Tibial nerve (tissue), 4 donors: ENCODE results near the gene CMKLR1. TPM values are rescaled to one million over a fixed set of nuclear protein-coding genes. Genes with fewer than 3 reads are reported as not detected.

Experiments
- DNase-seq, 2 donors: peaks; one replicate each; pipeline ENCODE4 v3.0.0-alpha.2; 2019; ENCODE audit warnings: low spot score in 2 of 2
- H3K27ac ChIP-seq, 4 donors: fragments of 200-600 bp; sonication (generic) in 3 of 4; one replicate each; pipeline ENCODE4 v1.5.1; 2017 to 2019; ENCODE audit warnings: mild to moderate bottlenecking in 1 of 4
- H3K27me3 ChIP-seq, 2 donors: fragments of 200-600 bp; sonication (generic) in 1 of 2; one replicate each; pipeline versions ENCODE4 v1.5.1 to v1.6.0; 2017 to 2019
- H3K36me3 ChIP-seq, 3 donors: fragments of 200-600 bp; sonication (generic); one replicate each; pipeline ENCODE4 v1.5.1; 2018 to 2019
- H3K4me1 ChIP-seq, 4 donors: fragments of 200-600 bp; sonication (generic) in 3 of 4; one replicate each; pipeline ENCODE4 v1.5.1; 2017 to 2019
- H3K4me3 ChIP-seq, 4 donors: fragments of 200-600 bp; sonication (generic) in 3 of 4; one replicate each; pipeline ENCODE4 v1.5.1; 2017 to 2019; ENCODE audit warnings: mild to moderate bottlenecking in 1 of 4, moderate library complexity in 1 of 4
- H3K9me3 ChIP-seq, 4 donors: fragments of 200-600 bp; sonication (generic) in 3 of 4; one replicate each; pipeline ENCODE4 v1.5.1; 2017 to 2019
- EP300 ChIP-seq, 2 donors: sonication (generic); formaldehyde crosslinking; IDR thresholded peaks; one replicate each; pipeline ENCODE4 v1.6.1; 2017; ENCODE audit warnings: antibody characterized with exemption in 2 of 2, mild to moderate bottlenecking in 1 of 2
- POLR2A ChIP-seq, 2 donors: fragments of 450-650 bp; IDR thresholded peaks; one replicate each; pipeline ENCODE4 v1.6.1; 2017; ENCODE audit warnings: antibody characterized with exemption in 2 of 2, mild to moderate bottlenecking in 2 of 2, moderate library complexity in 2 of 2
- whole genome bisulfite sequencing, 2 donors: methylation state at CpG; one replicate each; pipeline ENCODE4 v1.1.5; 2018; 5-methylcytosine and 5-hydroxymethylcytosine counted together
- total RNA-seq, 4 donors: library from RNA; depleted of rRNA; stranded (reverse); fragments of >200 nt; gene quantifications; one replicate each; pipeline ENCODE4 v1.1.0, GENCODE V29; 2016
- TF ChIP-seq, protein P1 (sequence below), 5 experiments: fragments of 200-600 bp in 3 of 5; fragments of 450-650 bp in 2 of 5; sonication (generic) in 3 of 5; IDR thresholded peaks; one replicate each; pipeline ENCODE4 v1.5.1; 2016 to 2019; ENCODE audit warnings: antibody characterized with exemption in 5 of 5, mild to moderate bottlenecking in 3 of 5, moderate library complexity in 2 of 5

CMKLR1 gene
- total RNA-seq, 4 donors from 2014 or later: 7.1 to 23.2 (median 18.8) TPM

DNA sequence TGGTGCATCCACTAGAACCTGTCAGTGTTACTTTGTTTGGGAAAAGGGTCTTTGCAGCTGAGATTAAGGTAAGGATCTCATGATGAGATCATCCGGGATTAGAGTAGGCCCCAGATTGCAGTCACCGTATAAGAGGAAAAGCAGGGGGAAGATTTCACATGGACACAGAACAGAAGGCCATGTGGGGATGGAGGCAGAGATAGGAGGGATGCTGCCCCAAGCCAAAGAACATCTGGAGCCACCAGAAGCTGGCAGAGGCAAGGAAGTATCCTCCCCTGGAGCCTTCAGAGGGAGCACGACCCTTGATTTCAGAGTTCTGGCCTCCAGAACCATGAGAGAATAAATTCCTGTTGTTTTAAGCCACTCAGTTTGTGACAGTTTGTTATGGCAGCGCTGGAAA, 39.6 kb downstream of the CMKLR1 start:
- DNase-seq: no peak
- 70 to 76% methylated on average over 4 of the region's 4 CpGs for WGBS, 2 donors
- Histone ChIP-seq H3K9me3 (no peaks in the 10 kb centered on the region), H3K4me3 (no peak overlapping the region), H3K4me1 (peaks cover 0 to 65% (median 14%) of the 10 kb centered on the region in 4 donors), H3K36me3 (no peaks in the 10 kb centered on the region), H3K27ac (peak overlapping the region in 1 of 4 donors; percentile 9), H3K27me3 (no peaks in the 10 kb centered on the region)
- TF ChIP-seq, protein P1, sequence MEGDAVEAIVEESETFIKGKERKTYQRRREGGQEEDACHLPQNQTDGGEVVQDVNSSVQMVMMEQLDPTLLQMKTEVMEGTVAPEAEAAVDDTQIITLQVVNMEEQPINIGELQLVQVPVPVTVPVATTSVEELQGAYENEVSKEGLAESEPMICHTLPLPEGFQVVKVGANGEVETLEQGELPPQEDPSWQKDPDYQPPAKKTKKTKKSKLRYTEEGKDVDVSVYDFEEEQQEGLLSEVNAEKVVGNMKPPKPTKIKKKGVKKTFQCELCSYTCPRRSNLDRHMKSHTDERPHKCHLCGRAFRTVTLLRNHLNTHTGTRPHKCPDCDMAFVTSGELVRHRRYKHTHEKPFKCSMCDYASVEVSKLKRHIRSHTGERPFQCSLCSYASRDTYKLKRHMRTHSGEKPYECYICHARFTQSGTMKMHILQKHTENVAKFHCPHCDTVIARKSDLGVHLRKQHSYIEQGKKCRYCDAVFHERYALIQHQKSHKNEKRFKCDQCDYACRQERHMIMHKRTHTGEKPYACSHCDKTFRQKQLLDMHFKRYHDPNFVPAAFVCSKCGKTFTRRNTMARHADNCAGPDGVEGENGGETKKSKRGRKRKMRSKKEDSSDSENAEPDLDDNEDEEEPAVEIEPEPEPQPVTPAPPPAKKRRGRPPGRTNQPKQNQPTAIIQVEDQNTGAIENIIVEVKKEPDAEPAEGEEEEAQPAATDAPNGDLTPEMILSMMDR (IDR thresholded peaks at IDR 0.05): no peak
- no peak for TF ChIP-seq POLR2A (IDR thresholded peaks at IDR 0.05)
- TF ChIP-seq EP300 (IDR thresholded peaks at IDR 0.05): no peak

DNA sequence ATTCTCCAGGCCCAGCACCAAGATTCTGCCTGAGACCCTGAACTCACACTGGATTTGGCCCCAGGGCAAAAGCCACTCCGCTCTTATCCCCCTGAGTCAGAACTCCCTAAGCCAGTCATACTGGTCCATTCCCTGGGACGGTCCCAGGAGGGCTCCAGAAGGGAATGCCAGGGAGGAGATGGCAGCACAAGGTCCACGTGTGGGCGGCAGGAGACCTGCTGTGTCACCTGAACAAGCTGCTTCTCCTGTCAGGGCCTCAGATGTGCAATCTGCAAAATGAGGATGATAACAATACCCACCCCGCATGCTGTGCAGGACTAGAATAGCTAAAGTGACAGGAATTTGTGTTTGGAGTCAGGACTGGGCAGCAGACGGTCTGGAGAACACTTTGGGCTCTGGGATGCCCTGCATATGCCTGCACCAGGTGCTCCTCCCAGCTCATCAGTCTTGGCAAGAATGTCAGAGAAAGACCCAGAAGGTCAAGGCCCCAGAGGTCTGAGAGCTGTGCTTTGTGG, 40.3 kb downstream of the CMKLR1 start:
- Histone ChIP-seq H3K4me3 (no peak overlapping the region), H3K36me3 (no peaks in the 10 kb centered on the region), H3K27ac (peak overlapping the region in 1 of 4 donors; percentile 9), H3K4me1 (peaks cover 0 to 58% (median 9%) of the 10 kb centered on the region in 4 donors), H3K9me3 (no peaks in the 10 kb centered on the region), H3K27me3 (no peaks in the 10 kb centered on the region)
- TF ChIP-seq, protein P1 (IDR thresholded peaks at IDR 0.05): no peak
- no peak for TF ChIP-seq POLR2A (IDR thresholded peaks at IDR 0.05)
- TF ChIP-seq EP300 (IDR thresholded peaks at IDR 0.05): no peak
- no peak for DNase-seq
- 77 to 80% methylated on average over 5 to 6 of the region's 6 CpGs for WGBS, 2 donors

DNA sequence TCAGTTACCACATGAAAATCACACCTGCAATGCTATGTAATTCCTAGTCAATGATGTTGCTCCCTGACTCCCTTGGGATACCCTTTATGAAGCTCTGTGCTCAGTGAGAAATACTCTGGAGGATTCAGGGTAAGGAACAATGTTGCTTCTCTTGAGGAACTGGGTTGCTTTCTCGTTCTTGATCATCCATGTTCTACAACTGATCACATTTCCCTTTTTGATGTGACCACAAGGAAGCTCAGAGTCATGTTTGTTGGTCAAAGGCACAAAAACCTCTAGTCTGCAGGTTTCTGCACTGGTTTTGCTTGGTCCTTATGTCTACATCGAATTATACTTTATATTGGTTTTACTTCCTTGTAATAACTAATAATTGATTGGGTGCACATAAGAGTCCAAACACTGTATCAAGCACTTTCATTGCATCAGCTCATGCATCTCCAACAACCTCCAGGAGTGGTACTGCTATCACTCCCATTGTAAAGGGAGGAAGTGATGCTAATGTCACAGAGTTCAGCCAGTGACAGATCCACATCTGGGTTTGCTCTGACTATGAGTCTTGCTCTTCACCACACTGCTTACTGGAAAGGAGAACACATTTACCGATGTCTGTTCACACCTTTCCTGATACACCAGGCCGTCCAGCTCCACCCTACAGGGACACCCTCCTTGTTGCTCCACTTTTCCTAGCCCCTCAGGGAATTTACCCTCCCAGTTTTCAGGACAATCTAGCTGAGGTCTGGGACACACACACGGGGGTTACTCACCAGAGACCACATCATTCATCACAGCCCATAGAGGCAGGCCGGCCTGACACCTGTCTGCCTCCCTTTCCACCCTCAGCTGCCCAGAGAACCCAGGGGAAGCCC, 41.0 kb downstream of the CMKLR1 start:
- no peak for DNase-seq
- H3K4me1 ChIP-seq: peaks cover 0 to 51% (median 3%) of the 10 kb centered on the region in 4 donors

DNA sequence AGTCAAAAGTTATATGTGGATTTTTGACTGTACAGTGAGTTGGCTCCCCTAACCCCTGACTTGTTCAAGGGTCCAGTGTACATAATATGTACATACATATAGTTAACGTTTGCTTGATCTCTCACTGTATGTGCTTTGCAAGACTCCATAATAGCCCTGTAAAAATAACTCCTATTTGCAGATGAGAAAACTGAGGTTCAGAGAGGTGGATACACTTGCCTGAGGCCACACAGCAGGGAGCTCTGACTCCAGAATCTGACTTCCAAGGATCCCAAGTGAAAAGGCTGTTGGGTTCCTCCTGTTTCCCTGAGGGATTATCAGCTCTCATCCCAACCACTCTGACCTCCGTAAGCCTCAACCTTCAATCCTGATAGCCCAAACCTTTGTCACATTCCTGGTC, 41.7 kb downstream of the CMKLR1 start:
- Histone ChIP-seq H3K9me3 (no peaks in the 10 kb centered on the region), H3K27me3 (no peaks in the 10 kb centered on the region), H3K36me3 (peaks cover 0 to 4% (median 0%) of the 10 kb centered on the region in 3 donors), H3K4me1 (peaks cover 0 to 44% (median 2%) of the 10 kb centered on the region in 4 donors), H3K4me3 (no peak overlapping the region), H3K27ac (peak overlapping the region in 1 of 4 donors; percentile 14)
- TF ChIP-seq, protein P1 (IDR thresholded peaks at IDR 0.05): no peak
- TF ChIP-seq EP300 (IDR thresholded peaks at IDR 0.05) (no peak), POLR2A (IDR thresholded peaks at IDR 0.05) (no peak)
- WGBS, 2 donors: 74 to 76% methylated on average over 2 of the region's 2 CpGs
- no peak for DNase-seq

More for the DNA sequence above, 41.0 kb downstream of the CMKLR1 start:
- no peaks in the 10 kb centered on the region for H3K27me3 ChIP-seq
- no peak for TF ChIP-seq POLR2A (IDR thresholded peaks at IDR 0.05)
- no peak for TF ChIP-seq EP300 (IDR thresholded peaks at IDR 0.05)
- TF ChIP-seq, protein P1 (IDR thresholded peaks at IDR 0.05): no peak
- no peak overlapping the region for H3K27ac ChIP-seq
- H3K36me3 ChIP-seq: no peaks in the 10 kb centered on the region
- WGBS, 2 donors: 80 to 85% methylated on average over 6 of the region's 6 CpGs
- H3K9me3 ChIP-seq: no peaks in the 10 kb centered on the region
- H3K4me3 ChIP-seq: no peak overlapping the region

DNA sequence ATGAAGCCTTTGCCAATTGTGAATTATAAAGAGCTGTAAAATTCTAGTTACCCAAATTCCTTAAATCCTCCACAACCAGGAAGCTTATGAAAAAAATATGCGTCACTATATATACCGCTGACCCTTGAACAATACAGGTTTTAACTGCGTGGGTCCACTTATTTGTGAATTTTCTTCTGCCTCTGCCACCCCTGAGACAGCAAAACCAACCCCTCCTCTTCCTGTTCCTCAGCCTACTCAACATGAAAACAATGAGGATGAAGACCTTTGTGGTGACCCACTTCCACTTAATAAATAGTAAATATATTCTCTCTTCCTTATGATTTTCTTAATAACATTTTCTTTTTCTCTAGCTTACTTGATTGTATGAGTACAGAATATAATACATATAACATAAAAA, 42.2 kb downstream of the CMKLR1 start:
- H3K27ac ChIP-seq: peak overlapping the region in 1 of 4 donors; percentile 14
- no peak for DNase-seq
- no peak for TF ChIP-seq POLR2A (IDR thresholded peaks at IDR 0.05)
- TF ChIP-seq, protein P1 (IDR thresholded peaks at IDR 0.05): no peak

More for the DNA sequence above, 42.2 kb downstream of the CMKLR1 start:
- Histone ChIP-seq H3K4me1 (peaks cover 0 to 40% (median 1%) of the 10 kb centered on the region in 4 donors), H3K9me3 (no peaks in the 10 kb centered on the region), H3K27me3 (no peaks in the 10 kb centered on the region), H3K4me3 (no peak overlapping the region), H3K36me3 (peaks cover 0 to 8% (median 0%) of the 10 kb centered on the region in 3 donors)
- WGBS, 2 donors: 31 to 49% methylated on average over 3 of the region's 3 CpGs
